K562 (cell line): ENCODE results near the gene DYRK1A. TPM values are rescaled to one million over a fixed set of nuclear protein-coding genes. Genes with fewer than 3 reads are reported as not detected.

Experiments used
- ATAC-seq: fragments of 200-7000 bp; cut with Tn5 transposase; 3 replicates; pipeline ENCODE4 v1.9.1; 2020; ENCODE audit warnings: moderate library complexity
- BruUV-seq: library from RNA; stranded (reverse); fragments of 400-500 nt; replicated peaks from 2 replicates; lab custom pipeline; 2021; lab: Mats Ljungman, UMichigan
- CTCF ChIA-PET: fragments of 300-600 bp; formaldehyde crosslinking; extraction: SDS; loops from one replicate; lab custom pipeline; 2021; ENCODE audit warnings: low intra/inter-chr PET ratio; lab: Yijun Ruan, JAX
- POLR2A ChIA-PET: fragments of 300-600, 350-650 bp; sonication (Branson Sonifier 250); formaldehyde crosslinking; extraction: SDS; loops from one replicate; lab custom pipeline; 2021; ENCODE audit warnings: antibody characterized with exemption, inconsistent platforms; lab: Yijun Ruan, JAX
- DNase-seq, 4 experiments: peaks; one replicate each; pipeline versions ENCODE4 v3.0.0 to v3.0.0-alpha.2; 2011 to 2018; ENCODE audit warnings: low spot score in 3 of 4, mixed read lengths in 3 of 4; ENCODE audit errors: extremely low read depth in 1 of 4
- FAIRE-seq: peaks from 2 replicates; lab custom pipeline; 2011; peaks lifted over from hg19 to GRCh38; lab: Jason Lieb, UNC
- H2AFZ ChIP-seq: 2 replicates; pipeline ENCODE4 v1.6.0; 2011; ENCODE audit warnings: low read depth, low read length, control low read depth, inconsistent platforms
- H3K27ac ChIP-seq: fragments of 200-600 bp; 3 replicates; pipeline ENCODE4 v1.8.0; 2011; ENCODE audit warnings: low read depth, mild to moderate bottlenecking, control low read depth, inconsistent platforms, low read length, moderate library complexity, mixed read lengths; ENCODE audit errors: extremely low read depth
- H3K27me3 ChIP-seq, 2 experiments: fragments of 300-600 bp in 1 of 2; 2 replicates in 1 of 2; 3 replicates in 1 of 2; pipeline versions ENCODE4 v1.6.0 to v1.8.0; 2011; ENCODE audit warnings: inconsistent platforms in 2 of 2, low read length in 2 of 2, mild to moderate bottlenecking in 1 of 2, mixed read lengths in 1 of 2, moderate library complexity in 1 of 2; ENCODE audit not compliant: control insufficient read depth in 2 of 2, insufficient read depth in 2 of 2
- H3K36me3 ChIP-seq: fragments of 300-600 bp; 3 replicates; pipeline ENCODE4 v1.8.0; 2011; ENCODE audit warnings: mild to moderate bottlenecking, low read length, inconsistent platforms; ENCODE audit not compliant: control insufficient read depth, insufficient read depth
- H3K4me1 ChIP-seq, 2 experiments: fragments of 200-600 bp in 1 of 2; replicated peaks in 1 of 2; 2 replicates in 1 of 2; 3 replicates in 1 of 2; pipeline versions ENCODE4 v1.5.1 to v1.8.0; 2011; ENCODE audit warnings: inconsistent platforms in 2 of 2, low read length in 2 of 2, mild to moderate bottlenecking in 1 of 2, mixed read lengths in 1 of 2, moderate library complexity in 1 of 2; ENCODE audit not compliant: control insufficient read depth in 2 of 2, insufficient read depth in 2 of 2
- H3K4me2 ChIP-seq: 2 replicates; pipeline ENCODE4 v1.6.1; 2011; ENCODE audit warnings: low read length, control low read depth, inconsistent platforms, mixed read lengths; ENCODE audit not compliant: insufficient read depth
- H3K4me3 ChIP-seq: fragments of 200-600 bp; sonication (generic), shearing (Covaris generic); 2 replicates; pipeline ENCODE4 v1.5.1; 2016; ENCODE audit warnings: control low read depth, inconsistent platforms
- H3K79me2 ChIP-seq: fragments of 200-600 bp; 3 replicates; pipeline ENCODE4 v1.8.0; 2011; ENCODE audit warnings: low read length, inconsistent platforms; ENCODE audit not compliant: control insufficient read depth, insufficient read depth
- H3K9ac ChIP-seq, 2 experiments: 2 replicates each; pipeline versions ENCODE4 v1.6.0 to v1.6.1; 2011; ENCODE audit warnings: low read depth in 2 of 2, low read length in 2 of 2, control low read depth in 1 of 2, inconsistent platforms in 1 of 2, mild to moderate bottlenecking in 1 of 2, mixed read lengths in 1 of 2; ENCODE audit not compliant: insufficient read depth in 1 of 2
- H3K9me1 ChIP-seq: one replicate; pipeline ENCODE4 v1.6.0; 2011; ENCODE audit warnings: inconsistent platforms, mild to moderate bottlenecking, low read length, moderate library complexity; ENCODE audit not compliant: control insufficient read depth, insufficient read depth
- H3K9me3 ChIP-seq: replicated peaks from 2 replicates; pipeline ENCODE4 v1.5.1; 2011; ENCODE audit warnings: low read depth, low read length, inconsistent platforms; ENCODE audit not compliant: control insufficient read depth, insufficient read depth
- H4K20me1 ChIP-seq: replicated peaks from 2 replicates; pipeline ENCODE4 v1.6.1; 2011; ENCODE audit warnings: low read length, inconsistent platforms, mixed read lengths; ENCODE audit not compliant: control insufficient read depth, insufficient read depth
- HOXB6 ChIP-seq: fragments of 250-450 bp; sonication (Bioruptor Pico); IDR thresholded peaks from 2 replicates; pipeline ENCODE4 v1.5.1; 2022; ENCODE audit warnings: mild to moderate bottlenecking, borderline replicate concordance
- MTF1 ChIP-seq: fragments of 250-450 bp; sonication (Bioruptor Pico); IDR thresholded peaks from 2 replicates; pipeline ENCODE4 v1.9.0; 2021; ENCODE audit warnings: moderate library complexity, mild to moderate bottlenecking, inconsistent platforms, borderline replicate concordance
- POLR2G ChIP-seq: fragments of 200-400 bp; formaldehyde crosslinking; IDR thresholded peaks from 2 replicates; pipeline ENCODE4 v1.6.1; 2017; ENCODE audit warnings: low read depth, mild to moderate bottlenecking, antibody characterized with exemption, low read length, moderate library complexity
- WGBS: fragments of 100-300 bp; shearing (Covaris generic); methylation state at CpG from one replicate; pipeline ENCODE4 v1.1.6; 2016; ENCODE audit warnings: low coverage, mixed read lengths; ENCODE audit not compliant: insufficient coverage; ENCODE audit errors: missing lambda C conversion rate; 5-methylcytosine and 5-hydroxymethylcytosine counted together
- in situ Hi-C: fragments of 300-500 bp; cut with MboI; formaldehyde crosslinking; loops from 4 replicates; pipeline ENCODE4 v1.15.0; 2018; ENCODE audit warnings: inconsistent platforms, mixed read lengths
- intact Hi-C: fragments of 100-400 bp; cut with micrococcal nuclease; formaldehyde crosslinking; loops from 2 replicates; pipeline ENCODE4 v1.14.2; 2022
- polyA plus RNA-seq, 8 experiments: library from polyadenylated mRNA; depleted of rRNA in 4 of 8; stranded (reverse) in 5 of 8; unstranded in 3 of 8; fragments of >200 nt; fragmentation: Nextera tagmentation in 2 of 8; fragmentation: Illumina TruSeq in 1 of 8; extraction: Ambion mirVana in 2 of 8; extraction: Trizol in 1 of 8; gene quantifications; 2 replicates each; pipeline versions ENCODE4 v1.2.1 to v1.2.3, GENCODE V29; 2011 to 2014; ENCODE audit warnings: inconsistent platforms in 1 of 8, missing spikeins in 1 of 8
- total RNA-seq, 7 experiments: library from RNA; depleted of rRNA in 6 of 7; stranded (reverse); fragments of >200 nt in 6 of 7; fragmentation: Illumina TruSeq in 2 of 7; extraction: Trizol in 2 of 7; gene quantifications; 2 replicates each; pipeline versions ENCODE4 v1.2.1 to v1.2.3, GENCODE V29; 2011 to 2021; ENCODE audit warnings: low replicate concordance in 1 of 7
- TF ChIP-seq, protein P1 (sequence below): sonication (generic); formaldehyde crosslinking; IDR thresholded peaks from 2 replicates; pipeline ENCODE4 v1.8.0; 2022; ENCODE audit warnings: mild to moderate bottlenecking, low read depth, missing genetic modification reagents

The DYRK1A gene
- total and polyA plus RNA-seq, 9 of the 15 experiments (the other 6 are each of a cell fraction or from before 2014, with no cell fraction given) = 3.7 to 64.8 (median 42.3) TPM

DNA sequence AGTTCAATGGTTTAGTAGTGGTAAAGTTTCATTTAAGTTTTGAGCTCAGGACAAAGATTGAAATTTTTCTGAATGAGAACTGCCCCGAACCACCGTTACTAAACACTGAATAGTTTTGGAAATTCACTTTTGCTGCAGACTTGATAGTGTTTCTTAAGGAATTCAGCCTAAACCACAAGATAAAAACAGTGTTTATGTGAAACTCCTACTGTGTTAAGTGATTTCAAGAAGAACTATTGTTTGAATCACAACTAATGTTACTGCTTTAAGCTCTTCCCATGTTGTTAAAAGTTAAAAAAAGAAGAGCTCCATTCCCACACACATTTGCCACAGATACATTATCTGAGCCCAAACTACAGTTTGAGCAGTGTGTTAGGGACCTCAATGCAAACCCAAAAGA lies 159.2 kb downstream of the DYRK1A start:
- Histone ChIP-seq H4K20me1 (no peaks in the 10 kb centered on the region), H3K27me3 (no peaks in the 10 kb centered on the region), H3K27ac (no peak overlapping the region), H3K36me3 (no peaks in the 10 kb centered on the region), H3K9ac (no peak overlapping the region), H3K9me3 (no peaks in the 10 kb centered on the region), H2AFZ (no peak overlapping the region), H3K79me2 (no peaks in the 10 kb centered on the region), H3K9me1 (no peaks in the 10 kb centered on the region), H3K4me3 (no peak overlapping the region)
- FAIRE-seq (no peak), ATAC-seq (no peak), DNase-seq (no peak)
- in situ Hi-C loops = no loop called here
- CTCF ChIA-PET = no interaction called here
- 36% methylated on average over 2 of the region's 2 CpGs for WGBS
- TF ChIP-seq, protein P1, sequence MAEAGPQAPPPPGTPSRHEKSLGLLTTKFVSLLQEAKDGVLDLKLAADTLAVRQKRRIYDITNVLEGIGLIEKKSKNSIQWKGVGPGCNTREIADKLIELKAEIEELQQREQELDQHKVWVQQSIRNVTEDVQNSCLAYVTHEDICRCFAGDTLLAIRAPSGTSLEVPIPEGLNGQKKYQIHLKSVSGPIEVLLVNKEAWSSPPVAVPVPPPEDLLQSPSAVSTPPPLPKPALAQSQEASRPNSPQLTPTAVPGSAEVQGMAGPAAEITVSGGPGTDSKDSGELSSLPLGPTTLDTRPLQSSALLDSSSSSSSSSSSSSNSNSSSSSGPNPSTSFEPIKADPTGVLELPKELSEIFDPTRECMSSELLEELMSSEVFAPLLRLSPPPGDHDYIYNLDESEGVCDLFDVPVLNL (CRISPR knock-in tag) = no peak
- TF ChIP-seq POLR2G (0 out of 2 replicates have a peak, but pooled peaks have one; percentile 17), HOXB6 (no peak), MTF1 (no peak)
- TF ChIP-seq, all 486 proteins: peak for 1
- no TSS peak for BruUV-seq
- POLR2A ChIA-PET = interaction anchor here (0.8 to 1.7 kb wide), 5 partner anchors 14 to 43 kb away, joined by 3 to 8 read pairs (median 4); no protein-coding TSS in a partner anchor
- intact Hi-C loops = loop anchor here (5.0 kb wide), 1 partner anchor 56 kb away; no protein-coding TSS in a partner anchor
- peaks cover 1 to 3% of the 10 kb centered on the region in 2 experiments; a peak in 3 of 5 replicates for H3K4me1 ChIP-seq
- H3K4me2 ChIP-seq = no peak overlapping the region
